Endometrial microvascular endothelial cells (primary cell): ENCODE data around the gene CLDN25. TPM values are rescaled to one million over a fixed set of nuclear protein-coding genes. Genes with fewer than 3 reads are reported as not detected.

ENCODE experiments used
- in situ Hi-C: cut with HindIII; loops from 2 replicates; pipeline ENCODE4 v1.10.0; 2017; ENCODE audit warnings: low sequenced_read_pairs, low pct_unique_long_range_greater_than_20kb; ENCODE audit errors: inconsistent ontology term
- total RNA-seq: library from RNA; depleted of rRNA; stranded (reverse); fragments of >200 nt; gene quantifications from one replicate; pipeline ENCODE4 v1.2.3, GENCODE V29; 2015; ENCODE audit errors: inconsistent ontology term

The CLDN25 gene
- total RNA-seq, 1 donor from 2014 or later = not detected

DNA sequence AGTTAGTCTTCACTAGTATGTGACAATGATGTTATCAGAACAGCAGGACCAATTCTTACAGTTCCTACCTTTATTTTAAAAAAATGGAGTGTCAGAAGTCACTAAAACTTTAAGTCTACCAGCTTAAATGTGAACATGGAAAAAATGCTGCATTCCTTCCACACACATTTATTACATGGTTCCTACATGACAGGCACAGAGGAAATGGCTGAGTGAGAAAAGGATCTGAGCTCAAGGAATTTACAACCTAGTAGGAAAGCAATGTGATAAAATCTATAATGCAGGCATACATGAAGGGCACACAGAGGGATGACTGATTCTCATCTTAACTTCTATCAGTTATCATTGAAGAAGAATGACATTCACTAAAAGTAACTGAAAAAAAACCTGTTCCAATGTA lies 23.0 kb downstream of the CLDN25 start:
- in situ Hi-C loops = no loop called here

DNA sequence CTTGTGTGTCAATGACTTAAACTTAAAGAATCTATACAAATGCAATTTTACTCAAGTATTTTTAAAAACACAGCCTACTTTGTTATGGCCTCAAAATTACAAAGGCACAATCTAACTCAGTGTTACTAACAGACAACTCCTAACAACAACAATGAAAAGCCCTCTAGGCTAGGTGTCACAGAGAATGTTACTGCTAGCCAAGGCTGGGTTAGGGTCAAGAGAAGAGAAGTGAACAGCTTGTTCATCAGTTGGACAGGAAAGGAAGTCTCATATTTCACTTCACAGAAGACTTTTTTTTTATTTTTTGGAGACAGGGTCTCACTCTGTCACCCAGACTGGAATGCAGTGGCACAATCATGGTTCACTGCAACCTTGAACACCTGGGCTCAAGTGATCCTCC lies 26.0 kb downstream of the CLDN25 start:
- in situ Hi-C loops = no loop called here

- in situ Hi-C loops = no loop called here
Measured at GRCh38 chr11:113806406-113806805, 26.8 kb downstream of the CLDN25 start.

DNA sequence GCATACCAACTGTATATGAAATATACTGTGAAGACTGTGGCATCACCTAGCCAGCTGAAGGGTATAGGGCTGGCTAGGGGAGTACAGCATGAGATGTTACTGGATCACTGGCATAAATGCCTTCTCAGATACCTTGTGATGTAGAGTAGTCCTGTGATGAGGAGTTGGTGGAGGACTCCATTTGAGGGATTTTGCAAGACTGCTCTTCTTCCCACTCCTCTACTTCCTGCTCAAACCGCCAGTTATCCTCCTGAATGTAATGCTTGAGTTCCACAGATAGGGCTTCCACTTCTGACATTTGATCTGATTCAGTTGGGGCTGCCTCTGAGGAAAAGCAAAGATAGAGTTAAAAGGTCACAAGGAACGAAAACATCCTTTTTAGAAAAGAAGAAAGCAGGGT lies 29.3 kb downstream of the CLDN25 start:
- in situ Hi-C loops = no loop called here

DNA sequence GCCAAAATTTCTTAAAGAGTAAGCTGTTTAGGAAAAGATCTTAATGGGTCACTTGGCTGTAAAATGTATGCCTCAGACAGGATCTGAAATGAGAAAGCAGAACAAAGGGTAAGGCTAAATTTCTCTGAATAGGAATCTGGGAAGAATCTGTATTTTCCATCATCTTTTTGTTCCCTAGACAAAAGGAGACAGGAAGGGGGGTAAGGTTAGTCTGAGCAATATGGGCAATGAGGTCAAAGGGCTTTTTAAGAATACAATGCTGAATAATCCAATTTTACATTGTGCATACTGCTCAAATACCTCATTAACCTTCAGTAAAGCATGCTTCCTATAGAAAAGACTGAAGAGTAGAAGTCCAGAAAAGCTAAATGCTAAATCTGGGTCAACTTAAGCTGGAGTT lies 34.6 kb downstream of the CLDN25 start:
- in situ Hi-C loops = no loop called here

GRCh38 chr11:113817162-113817561 lies 37.6 kb downstream of the CLDN25 start:
- in situ Hi-C loops = no loop called here

GRCh38 chr11:113817626-113818025 lies 38.0 kb downstream of the CLDN25 start:
- in situ Hi-C loops = no loop called here

- in situ Hi-C loops = no loop called here
Measured at GRCh38 chr11:113818426-113818825, 38.8 kb downstream of the CLDN25 start.

DNA sequence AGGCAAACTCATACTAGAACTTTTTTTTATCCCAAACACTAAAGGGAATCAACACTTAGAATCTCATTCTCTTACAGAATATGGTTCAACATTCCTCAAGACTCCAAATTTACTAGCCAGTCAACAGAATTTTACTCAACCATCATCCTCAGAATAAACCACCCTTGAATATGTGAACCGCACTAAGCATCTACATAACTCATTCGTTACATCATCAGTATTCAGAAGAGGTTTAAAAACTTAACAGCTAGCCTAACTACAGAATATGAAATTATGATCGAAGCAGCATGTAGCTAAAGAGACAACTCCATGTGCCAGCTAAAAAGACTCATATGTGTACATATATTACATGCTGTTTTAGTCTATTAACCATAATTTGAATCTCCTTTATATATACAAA lies 47.9 kb downstream of the CLDN25 start:
- in situ Hi-C loops = no loop called here

DNA sequence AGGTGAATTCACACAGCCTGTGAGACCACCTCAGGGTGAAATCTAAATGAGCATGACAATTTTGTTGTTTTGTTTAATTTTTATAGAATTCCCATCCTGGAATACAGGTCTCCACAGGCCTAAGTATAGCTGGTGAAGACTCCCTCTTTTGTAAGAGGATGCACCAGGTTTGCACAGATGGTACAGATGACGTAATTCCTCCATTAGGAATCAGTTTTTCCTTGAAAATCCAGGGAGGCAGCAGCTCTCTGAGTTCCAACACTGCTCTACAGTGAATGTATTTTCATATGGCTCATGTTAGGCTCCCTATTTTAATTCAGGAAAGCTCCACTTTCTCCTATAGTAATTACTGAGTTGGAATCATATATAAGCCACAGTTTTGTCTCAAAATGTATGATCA lies 48.6 kb downstream of the CLDN25 start:
- in situ Hi-C loops = no loop called here

DNA sequence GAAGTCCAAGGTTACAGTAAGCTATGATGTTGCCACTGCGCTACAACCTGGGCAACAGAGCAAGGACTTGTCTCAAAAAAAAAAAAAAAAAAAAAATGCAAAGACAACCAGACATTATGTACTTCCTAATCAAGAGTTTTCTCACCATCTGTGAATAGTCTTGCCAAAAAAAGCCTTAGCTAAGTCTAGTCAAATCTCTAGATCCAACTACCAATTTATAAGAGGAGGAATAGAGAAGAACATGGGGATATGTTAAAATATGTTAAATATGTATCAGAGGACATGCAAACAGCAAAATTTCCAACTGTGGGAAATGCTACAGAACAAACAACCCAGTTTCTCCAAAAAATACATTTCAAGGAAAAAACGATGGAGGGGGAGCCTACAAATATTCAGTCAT lies 50.2 kb downstream of the CLDN25 start:
- in situ Hi-C loops = no loop called here

Other genes with a start within 250 kb of the CLDN25 start
- not detected for gene TMPRSS5, start 73.5 kb upstream of the CLDN25 start, total RNA-seq
- 26.6 TPM for gene ZW10, start 6.1 kb upstream of the CLDN25 start, total RNA-seq
- 30.3 TPM for gene USP28, start 95.8 kb downstream of the CLDN25 start, total RNA-seq
- not detected for gene HTR3B, start 125.0 kb downstream of the CLDN25 start, total RNA-seq
- not detected for gene HTR3A, start 195.3 kb downstream of the CLDN25 start, total RNA-seq